GM23338 (cell line): ENCODE measurements around the gene KIAA1755. TPM values are rescaled to one million over a fixed set of nuclear protein-coding genes. Genes with fewer than 3 reads are reported as not detected.

ENCODE experiments used
- ATAC-seq: fragments of 200-7000 bp; cut with Tn5 transposase; 3 replicates; pipeline ENCODE4 v1.9.1; 2020
- DNase-seq: peaks from one replicate; pipeline ENCODE4 v3.0.0-alpha.2; 2015; ENCODE audit warnings: low spot score
- H2AFZ ChIP-seq: fragments of 200-600 bp; sonication (generic); 2 replicates; pipeline ENCODE4 v1.8.0; 2016; ENCODE audit warnings: antibody characterized with exemption, mild to moderate bottlenecking, moderate library complexity
- H3F3A ChIP-seq: fragments of 200-600 bp; sonication (generic); replicated peaks from 2 replicates; pipeline ENCODE4 v1.8.0; 2017; ENCODE audit warnings: antibody characterized with exemption, mixed run types, low read depth
- H3K27ac ChIP-seq: fragments of 200-600 bp; sonication (generic); 2 replicates; pipeline ENCODE4 v1.6.1; 2016; ENCODE audit warnings: low read depth
- H3K27me3 ChIP-seq: fragments of 200-600 bp; sonication (generic); 2 replicates; pipeline ENCODE4 v1.8.0; 2016; ENCODE audit warnings: mild to moderate bottlenecking, mixed run types, moderate library complexity; ENCODE audit not compliant: insufficient read depth
- H3K36me3 ChIP-seq: fragments of 200-600 bp; sonication (generic); 2 replicates; pipeline ENCODE4 v1.8.0; 2016; ENCODE audit warnings: mild to moderate bottlenecking; ENCODE audit not compliant: insufficient read depth
- H3K4me1 ChIP-seq: fragments of 200-600 bp; sonication (generic); 2 replicates; pipeline ENCODE4 v1.8.0; 2016; ENCODE audit warnings: mild to moderate bottlenecking, moderate library complexity; ENCODE audit not compliant: insufficient read depth
- H3K4me2 ChIP-seq: fragments of 200-600 bp; sonication (generic); 2 replicates; pipeline ENCODE4 v1.7.1; 2017; ENCODE audit warnings: mixed run types
- H3K4me3 ChIP-seq: fragments of 200-600 bp; sonication (generic); 2 replicates; pipeline ENCODE4 v1.6.1; 2016; ENCODE audit warnings: mixed run types
- H3K79me2 ChIP-seq: fragments of 200-600 bp; sonication (generic); replicated peaks from 2 replicates; pipeline ENCODE4 v1.8.0; 2017; ENCODE audit warnings: mild to moderate bottlenecking; ENCODE audit not compliant: insufficient read depth
- H3K9me2 ChIP-seq: fragments of 200-600 bp; sonication (generic); 2 replicates; pipeline ENCODE4 v1.8.0; 2017; ENCODE audit not compliant: insufficient read depth
- H4K20me1 ChIP-seq: fragments of 200-600 bp; sonication (generic); replicated peaks from 2 replicates; pipeline ENCODE4 v1.8.0; 2017; ENCODE audit warnings: mild to moderate bottlenecking; ENCODE audit not compliant: insufficient read depth
- H3K27ac Mint-ChIP-seq: 2 replicates; pipeline ENCODE4 v1.8.0; 2020; ENCODE audit warnings: inconsistent platforms, mild to moderate bottlenecking, moderate library complexity, mixed read lengths
- H3K27me3 Mint-ChIP-seq: 3 replicates; pipeline ENCODE4 v1.8.0; 2022; ENCODE audit warnings: low read depth, mild to moderate bottlenecking, moderate library complexity, mixed read lengths, inconsistent platforms; ENCODE audit not compliant: insufficient read depth, poor library complexity
- H3K36me3 Mint-ChIP-seq: 3 replicates; pipeline ENCODE4 v1.8.0; 2021; ENCODE audit warnings: low read depth, mild to moderate bottlenecking, inconsistent platforms, moderate library complexity, mixed read lengths
- H3K4me1 Mint-ChIP-seq: 3 replicates; pipeline ENCODE4 v1.8.0; 2020; ENCODE audit warnings: mild to moderate bottlenecking, inconsistent platforms, mixed read lengths
- H3K4me3 Mint-ChIP-seq: 3 replicates; pipeline ENCODE4 v1.8.0; 2021; ENCODE audit warnings: moderate library complexity, mild to moderate bottlenecking, inconsistent platforms, mixed read lengths
- H3K9me3 Mint-ChIP-seq: 3 replicates; pipeline ENCODE4 v1.8.0; 2020; ENCODE audit warnings: moderate library complexity, mild to moderate bottlenecking, inconsistent platforms, mixed read lengths
- CREB1 ChIP-seq: fragments of 250-450 bp; sonication (Bioruptor Pico); IDR thresholded peaks from 2 replicates; pipeline ENCODE4 v1.5.0; 2020; ENCODE audit warnings: low read depth, mild to moderate bottlenecking, moderate library complexity
- CTCF ChIP-seq, 2 experiments: fragments of 200-600 bp in 1 of 2; sonication (generic) in 1 of 2; conservative IDR thresholded peaks; 2 replicates each; pipeline versions ENCODE4 v1.5.1 to v1.6.1; 2016 to 2017; ENCODE audit warnings: antibody characterized with exemption in 2 of 2, low read depth in 2 of 2, mild to moderate bottlenecking in 2 of 2, moderate library complexity in 1 of 2
- ETS1 ChIP-seq: IDR thresholded peaks from 2 replicates; pipeline ENCODE4 v1.6.1; 2016; ENCODE audit warnings: antibody characterized with exemption
- EZH2 ChIP-seq: fragments of 200-600 bp; sonication (generic); IDR thresholded peaks from one replicate; pipeline ENCODE4 v1.8.0; 2017; ENCODE audit warnings: antibody characterized with exemption, mild to moderate bottlenecking, low read depth; ENCODE audit not compliant: unreplicated experiment
- EZH2phosphoT487 ChIP-seq: fragments of 200-600 bp; sonication (generic); IDR thresholded peaks from one replicate; pipeline ENCODE4 v1.8.1; 2018; ENCODE audit warnings: antibody characterized with exemption; ENCODE audit not compliant: unreplicated experiment
- JUNB ChIP-seq: IDR thresholded peaks from one replicate; pipeline ENCODE4 v1.6.1; 2016; ENCODE audit warnings: antibody characterized with exemption; ENCODE audit not compliant: unreplicated experiment
- NANOG ChIP-seq: IDR thresholded peaks from 2 replicates; pipeline ENCODE4 v1.6.1; 2016; ENCODE audit warnings: antibody characterized with exemption, borderline replicate concordance
- POLR2AphosphoS5 ChIP-seq: IDR thresholded peaks from 2 replicates; pipeline ENCODE4 v1.6.1; 2016; ENCODE audit warnings: antibody characterized with exemption, low read depth
- REST ChIP-seq: IDR thresholded peaks from one replicate; pipeline ENCODE4 v1.6.1; 2018; ENCODE audit warnings: antibody characterized with exemption; ENCODE audit not compliant: unreplicated experiment
- STAT1 ChIP-seq: IDR thresholded peaks from one replicate; pipeline ENCODE4 v1.6.1; 2016; ENCODE audit warnings: antibody characterized with exemption; ENCODE audit not compliant: unreplicated experiment
- ZNF114 ChIP-seq: fragments of 250-450 bp; sonication (Bioruptor Pico); IDR thresholded peaks from 2 replicates; pipeline ENCODE4 v1.5.0; 2020; ENCODE audit warnings: mild to moderate bottlenecking, moderate library complexity
- ZNF462 ChIP-seq: fragments of 250-450 bp; sonication (Bioruptor Pico); IDR thresholded peaks from 2 replicates; pipeline ENCODE4 v1.5.0; 2020; ENCODE audit warnings: mild to moderate bottlenecking, moderate library complexity
- polyA plus RNA-seq: library from polyadenylated mRNA; unstranded; fragments of >200 nt; fragmentation: Nextera tagmentation; extraction: Ambion mirVana; gene quantifications from 2 replicates; pipeline ENCODE4 v1.2.1, GENCODE V29; 2016
- total RNA-seq: library from RNA; depleted of rRNA; stranded (reverse); fragments of >200 nt; shearing (Covaris generic); gene quantifications from 2 replicates; pipeline ENCODE4 v1.2.3, GENCODE V29; 2014

Gene KIAA1755
- total and polyA plus RNA-seq, 2 experiments from 2014 or later = 0.28 TPM; not detected in 1

GRCh38 chr20:38196076-38196475, 64.5 kb downstream of the KIAA1755 start:
- Mint-ChIP-seq H3K9me3 (peaks cover 6% of the 10 kb centered on the region), H3K4me1 (no peaks in the 10 kb centered on the region), H3K4me3 (no peak overlapping the region), H3K27ac (no peak overlapping the region), H3K27me3 (peaks cover 6% of the 10 kb centered on the region), H3K36me3 (0 out of 3 replicates have a peak, but pooled peaks cover 5% of the 10 kb centered on the region)
- ATAC-seq (no peak), DNase-seq (no peak)
- no peak overlapping the region for H3K4me3 ChIP-seq
- no peak overlapping the region for H2AFZ ChIP-seq
- H3K27ac ChIP-seq = no peak overlapping the region
- no peaks in the 10 kb centered on the region for H3F3A ChIP-seq
- no peaks in the 10 kb centered on the region for H3K79me2 ChIP-seq
- H3K4me1 ChIP-seq = peaks cover 4% of the 10 kb centered on the region
- H3K36me3 ChIP-seq = no peaks in the 10 kb centered on the region
- no peaks in the 10 kb centered on the region for H3K9me2 ChIP-seq
- no peak overlapping the region for H3K4me2 ChIP-seq
- TF ChIP-seq ZNF114 (CRISPR knock-in tag) (no peak), CTCF (conservative IDR thresholded peaks at IDR 0.05; ENCODE audit: low read depth in 2 of 2) (no peak), REST (no peak), POLR2AphosphoS5 (no peak), ZNF462 (CRISPR knock-in tag) (no peak), ETS1 (no peak), JUNB (no peak), STAT1 (no peak), EZH2 (no peak), NANOG (no peak), EZH2phosphoT487 (no peak), CREB1 (CRISPR knock-in tag) (no peak)
- H3K27me3 ChIP-seq = no peaks in the 10 kb centered on the region
- no peaks in the 10 kb centered on the region for H4K20me1 ChIP-seq
